K562 (cell line): ENCODE measurements around the gene ST6GAL1.

Experiments used
- GABPA ChIP-seq: fragments of 200-800 bp; sonication (Bioruptor generic); conservative IDR thresholded peaks from 2 replicates; pipeline ENCODE4 v1.6.1; 2016; ENCODE audit warnings: low read depth, missing genetic modification characterization, missing compliant biosample characterization
- GATA2 ChIP-seq: sonication (generic); formaldehyde crosslinking; IDR thresholded peaks from 2 replicates; pipeline ENCODE4 v1.4.0; 2020; ENCODE audit warnings: mild to moderate bottlenecking, missing genetic modification reagents
- MAFF ChIP-seq: IDR thresholded peaks from 2 replicates; pipeline ENCODE4 v1.6.1; 2012; ENCODE audit warnings: low read length, improper control_type of control experiment
- MEF2A ChIP-seq: IDR thresholded peaks from 2 replicates; pipeline ENCODE4 v1.6.1; 2011; ENCODE audit warnings: low read depth, mild to moderate bottlenecking, low read length, moderate library complexity; ENCODE audit not compliant: control insufficient read depth
- POLR2A ChIP-seq: fragments of 450-650 bp; conservative IDR thresholded peaks from 2 replicates; pipeline ENCODE4 v1.6.1; 2016
- POLR2AphosphoS5 ChIP-seq: IDR thresholded peaks from 2 replicates; pipeline ENCODE4 v1.6.1; 2011; ENCODE audit warnings: mild to moderate bottlenecking, low read depth, low read length, moderate library complexity; ENCODE audit not compliant: control insufficient read depth, insufficient read depth
- TAF1 ChIP-seq: IDR thresholded peaks from 2 replicates; pipeline ENCODE4 v1.6.1; 2011; ENCODE audit warnings: mild to moderate bottlenecking, low read length, moderate library complexity; ENCODE audit not compliant: insufficient read depth, control insufficient read depth, severe bottlenecking; ENCODE audit errors: extremely low read depth
- TRIM24 ChIP-seq, 2 experiments: fragments of 450-650 bp; IDR thresholded peaks; 2 replicates each; pipeline ENCODE4 v1.6.1; 2016
- ZBTB8A ChIP-seq: fragments of 450-650 bp; IDR thresholded peaks from 2 replicates; pipeline ENCODE4 v1.6.1; 2018; ENCODE audit warnings: mild to moderate bottlenecking, moderate library complexity; ENCODE audit not compliant: partially characterized antibody
- TF ChIP-seq, protein P1 (sequence below), 3 experiments: IDR thresholded peaks in 2 of 3; conservative IDR thresholded peaks in 1 of 3; 2 replicates each; pipeline ENCODE4 v1.5.1; 2011 to 2012; ENCODE audit warnings: low read length in 3 of 3, mild to moderate bottlenecking in 3 of 3, control low read depth in 2 of 3, improper control_type of control experiment in 1 of 3, inconsistent platforms in 1 of 3, low read depth in 1 of 3, mixed read lengths in 1 of 3, moderate library complexity in 1 of 3; ENCODE audit not compliant: insufficient read depth in 2 of 3
- TF ChIP-seq, protein P2 (sequence below), 2 experiments: fragments of 450-650 bp; formaldehyde crosslinking in 1 of 2; IDR thresholded peaks; 2 replicates each; pipeline versions ENCODE4 v1.4.0 to v1.6.1; 2014 to 2020; ENCODE audit warnings: mild to moderate bottlenecking in 2 of 2, borderline replicate concordance in 1 of 2, low read depth in 1 of 2
- TF ChIP-seq, protein P3 (sequence below): fragments of 450-650 bp; formaldehyde crosslinking; IDR thresholded peaks from 2 replicates; pipeline ENCODE4 v1.4.0; 2022; ENCODE audit warnings: missing genetic modification characterization
- TF ChIP-seq, protein P4 (sequence below): fragments of 250-450 bp; sonication (Bioruptor Pico); IDR thresholded peaks from 2 replicates; pipeline ENCODE4 v1.5.0; 2020; ENCODE audit warnings: mild to moderate bottlenecking, borderline replicate concordance

DNA sequence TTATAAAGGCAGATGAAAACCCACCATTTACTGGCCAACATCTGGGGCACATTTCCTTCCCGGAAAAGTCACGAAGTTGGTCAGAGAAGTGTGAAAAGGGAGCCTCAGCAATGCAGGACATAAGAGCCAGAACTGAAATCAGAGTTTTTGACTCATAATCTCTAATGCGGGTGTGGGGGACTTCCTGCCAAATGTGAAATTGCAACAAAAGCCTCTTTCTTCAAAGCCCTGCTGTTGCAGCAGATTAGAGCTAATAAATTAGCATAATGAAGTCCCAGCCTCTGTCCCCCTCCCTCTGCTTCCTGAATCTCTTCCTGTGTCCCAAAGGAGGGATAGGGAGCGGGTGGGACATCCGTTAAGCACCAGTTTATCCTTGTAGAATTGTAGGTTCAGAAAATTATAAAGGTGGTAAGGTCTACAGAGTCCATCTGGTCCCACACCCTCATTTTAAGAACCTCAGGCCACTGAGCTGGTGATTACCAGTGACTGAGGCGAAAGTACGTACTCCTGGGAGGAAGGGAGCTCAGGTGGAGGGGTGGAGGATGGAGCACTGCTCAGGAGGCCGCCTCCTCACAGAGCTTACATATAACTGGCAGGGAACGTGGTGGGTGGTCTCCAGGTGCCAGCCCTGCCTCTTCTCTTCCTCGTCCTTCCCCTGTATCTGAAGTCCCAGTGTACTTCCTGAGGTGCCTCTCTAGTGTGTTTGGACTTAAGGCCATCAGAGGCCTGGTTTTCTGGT, 35.0 kb downstream of the ST6GAL1 start:
- TF ChIP-seq TAF1 (no peak), GATA2 (no peak), POLR2A (no peak), MEF2A (no peak), TRIM24 (IDR thresholded peaks at IDR 0.05) (no peak), ZBTB8A (no peak), MAFF (no peak), POLR2AphosphoS5 (no peak), GABPA (no peak)
- TF ChIP-seq, protein P1, sequence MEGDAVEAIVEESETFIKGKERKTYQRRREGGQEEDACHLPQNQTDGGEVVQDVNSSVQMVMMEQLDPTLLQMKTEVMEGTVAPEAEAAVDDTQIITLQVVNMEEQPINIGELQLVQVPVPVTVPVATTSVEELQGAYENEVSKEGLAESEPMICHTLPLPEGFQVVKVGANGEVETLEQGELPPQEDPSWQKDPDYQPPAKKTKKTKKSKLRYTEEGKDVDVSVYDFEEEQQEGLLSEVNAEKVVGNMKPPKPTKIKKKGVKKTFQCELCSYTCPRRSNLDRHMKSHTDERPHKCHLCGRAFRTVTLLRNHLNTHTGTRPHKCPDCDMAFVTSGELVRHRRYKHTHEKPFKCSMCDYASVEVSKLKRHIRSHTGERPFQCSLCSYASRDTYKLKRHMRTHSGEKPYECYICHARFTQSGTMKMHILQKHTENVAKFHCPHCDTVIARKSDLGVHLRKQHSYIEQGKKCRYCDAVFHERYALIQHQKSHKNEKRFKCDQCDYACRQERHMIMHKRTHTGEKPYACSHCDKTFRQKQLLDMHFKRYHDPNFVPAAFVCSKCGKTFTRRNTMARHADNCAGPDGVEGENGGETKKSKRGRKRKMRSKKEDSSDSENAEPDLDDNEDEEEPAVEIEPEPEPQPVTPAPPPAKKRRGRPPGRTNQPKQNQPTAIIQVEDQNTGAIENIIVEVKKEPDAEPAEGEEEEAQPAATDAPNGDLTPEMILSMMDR (IDR thresholded peaks at IDR 0.05 in 2 of 3, conservative IDR thresholded peaks at IDR 0.05 in 1 of 3; ENCODE audit: insufficient read depth in 2 of 3, low read depth in 1 of 3, low read length in 3 of 3) = no peak
- TF ChIP-seq, protein P2, sequence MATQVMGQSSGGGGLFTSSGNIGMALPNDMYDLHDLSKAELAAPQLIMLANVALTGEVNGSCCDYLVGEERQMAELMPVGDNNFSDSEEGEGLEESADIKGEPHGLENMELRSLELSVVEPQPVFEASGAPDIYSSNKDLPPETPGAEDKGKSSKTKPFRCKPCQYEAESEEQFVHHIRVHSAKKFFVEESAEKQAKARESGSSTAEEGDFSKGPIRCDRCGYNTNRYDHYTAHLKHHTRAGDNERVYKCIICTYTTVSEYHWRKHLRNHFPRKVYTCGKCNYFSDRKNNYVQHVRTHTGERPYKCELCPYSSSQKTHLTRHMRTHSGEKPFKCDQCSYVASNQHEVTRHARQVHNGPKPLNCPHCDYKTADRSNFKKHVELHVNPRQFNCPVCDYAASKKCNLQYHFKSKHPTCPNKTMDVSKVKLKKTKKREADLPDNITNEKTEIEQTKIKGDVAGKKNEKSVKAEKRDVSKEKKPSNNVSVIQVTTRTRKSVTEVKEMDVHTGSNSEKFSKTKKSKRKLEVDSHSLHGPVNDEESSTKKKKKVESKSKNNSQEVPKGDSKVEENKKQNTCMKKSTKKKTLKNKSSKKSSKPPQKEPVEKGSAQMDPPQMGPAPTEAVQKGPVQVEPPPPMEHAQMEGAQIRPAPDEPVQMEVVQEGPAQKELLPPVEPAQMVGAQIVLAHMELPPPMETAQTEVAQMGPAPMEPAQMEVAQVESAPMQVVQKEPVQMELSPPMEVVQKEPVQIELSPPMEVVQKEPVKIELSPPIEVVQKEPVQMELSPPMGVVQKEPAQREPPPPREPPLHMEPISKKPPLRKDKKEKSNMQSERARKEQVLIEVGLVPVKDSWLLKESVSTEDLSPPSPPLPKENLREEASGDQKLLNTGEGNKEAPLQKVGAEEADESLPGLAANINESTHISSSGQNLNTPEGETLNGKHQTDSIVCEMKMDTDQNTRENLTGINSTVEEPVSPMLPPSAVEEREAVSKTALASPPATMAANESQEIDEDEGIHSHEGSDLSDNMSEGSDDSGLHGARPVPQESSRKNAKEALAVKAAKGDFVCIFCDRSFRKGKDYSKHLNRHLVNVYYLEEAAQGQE (IDR thresholded peaks at IDR 0.05; ENCODE audit: borderline replicate concordance) = no peak
- TF ChIP-seq, protein P2 (CRISPR knock-in tag; IDR thresholded peaks at IDR 0.05; ENCODE audit: low read depth) = no peak
- TF ChIP-seq, protein P3, sequence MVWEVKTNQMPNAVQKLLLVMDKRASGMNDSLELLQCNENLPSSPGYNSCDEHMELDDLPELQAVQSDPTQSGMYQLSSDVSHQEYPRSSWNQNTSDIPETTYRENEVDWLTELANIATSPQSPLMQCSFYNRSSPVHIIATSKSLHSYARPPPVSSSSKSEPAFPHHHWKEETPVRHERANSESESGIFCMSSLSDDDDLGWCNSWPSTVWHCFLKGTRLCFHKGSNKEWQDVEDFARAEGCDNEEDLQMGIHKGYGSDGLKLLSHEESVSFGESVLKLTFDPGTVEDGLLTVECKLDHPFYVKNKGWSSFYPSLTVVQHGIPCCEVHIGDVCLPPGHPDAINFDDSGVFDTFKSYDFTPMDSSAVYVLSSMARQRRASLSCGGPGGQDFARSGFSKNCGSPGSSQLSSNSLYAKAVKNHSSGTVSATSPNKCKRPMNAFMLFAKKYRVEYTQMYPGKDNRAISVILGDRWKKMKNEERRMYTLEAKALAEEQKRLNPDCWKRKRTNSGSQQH = no peak
- TF ChIP-seq, protein P4, sequence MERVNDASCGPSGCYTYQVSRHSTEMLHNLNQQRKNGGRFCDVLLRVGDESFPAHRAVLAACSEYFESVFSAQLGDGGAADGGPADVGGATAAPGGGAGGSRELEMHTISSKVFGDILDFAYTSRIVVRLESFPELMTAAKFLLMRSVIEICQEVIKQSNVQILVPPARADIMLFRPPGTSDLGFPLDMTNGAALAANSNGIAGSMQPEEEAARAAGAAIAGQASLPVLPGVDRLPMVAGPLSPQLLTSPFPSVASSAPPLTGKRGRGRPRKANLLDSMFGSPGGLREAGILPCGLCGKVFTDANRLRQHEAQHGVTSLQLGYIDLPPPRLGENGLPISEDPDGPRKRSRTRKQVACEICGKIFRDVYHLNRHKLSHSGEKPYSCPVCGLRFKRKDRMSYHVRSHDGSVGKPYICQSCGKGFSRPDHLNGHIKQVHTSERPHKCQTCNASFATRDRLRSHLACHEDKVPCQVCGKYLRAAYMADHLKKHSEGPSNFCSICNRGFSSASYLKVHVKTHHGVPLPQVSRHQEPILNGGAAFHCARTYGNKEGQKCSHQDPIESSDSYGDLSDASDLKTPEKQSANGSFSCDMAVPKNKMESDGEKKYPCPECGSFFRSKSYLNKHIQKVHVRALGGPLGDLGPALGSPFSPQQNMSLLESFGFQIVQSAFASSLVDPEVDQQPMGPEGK (CRISPR knock-in tag) = no peak
